Stimulated activated CD4-positive, alpha-beta T cell treated with anti-CD3 and anti-CD28 coated beads, Interleukin-4, amount 100 ng/mL, for 4 hours (primary cell): ENCODE results near the gene SPDYC.
A peak's percentile ranks its signal among the peaks of the same experiment; 100 is the strongest.

Source experiments
- DNase-seq, 2 experiments: peaks; one replicate each; pipeline ENCODE4 v3.0.0-alpha.2; 2020

The SPDYC gene

DNA sequence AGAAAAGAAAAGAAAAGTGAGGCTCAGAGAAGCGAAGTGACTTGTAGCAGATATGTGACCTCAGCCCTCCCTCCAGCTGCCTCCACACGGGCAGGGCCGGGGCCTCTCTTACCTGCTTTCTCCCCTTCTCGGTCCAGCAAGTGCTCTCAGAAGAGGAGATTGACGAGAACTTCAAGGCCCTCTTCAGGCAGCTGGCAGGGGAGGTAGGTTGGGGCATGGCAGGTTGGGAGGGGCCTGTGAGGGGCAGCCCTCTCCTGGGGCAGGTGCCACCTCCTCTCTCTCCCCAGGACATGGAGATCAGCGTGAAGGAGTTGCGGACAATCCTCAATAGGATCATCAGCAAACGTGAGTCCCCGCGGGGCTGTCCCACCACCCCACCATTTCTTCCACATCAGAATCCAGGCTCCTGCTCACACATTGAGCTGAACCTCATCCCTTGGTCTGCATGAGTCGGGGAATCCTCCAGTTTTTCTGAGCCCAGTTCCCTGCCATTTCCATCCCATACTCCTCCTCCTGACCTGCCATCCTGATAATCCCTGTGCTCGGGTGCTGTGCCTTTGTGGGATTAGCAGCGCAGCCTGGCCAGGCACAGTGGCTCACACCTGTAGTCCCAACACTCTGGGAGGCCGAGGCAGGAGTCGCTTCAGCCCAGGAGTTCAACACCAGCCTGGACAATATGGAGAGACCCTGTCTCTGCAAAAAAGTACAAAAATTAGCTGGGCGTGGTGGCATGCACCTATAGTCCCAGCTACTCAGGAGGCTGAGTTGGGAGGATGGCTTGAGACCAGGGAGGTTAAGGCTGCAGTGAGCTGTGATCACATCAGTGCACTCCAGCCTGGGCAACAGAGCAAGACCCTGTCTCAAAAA, 38.1 kb downstream of the SPDYC start:
- DNase-seq = no peak

DNA sequence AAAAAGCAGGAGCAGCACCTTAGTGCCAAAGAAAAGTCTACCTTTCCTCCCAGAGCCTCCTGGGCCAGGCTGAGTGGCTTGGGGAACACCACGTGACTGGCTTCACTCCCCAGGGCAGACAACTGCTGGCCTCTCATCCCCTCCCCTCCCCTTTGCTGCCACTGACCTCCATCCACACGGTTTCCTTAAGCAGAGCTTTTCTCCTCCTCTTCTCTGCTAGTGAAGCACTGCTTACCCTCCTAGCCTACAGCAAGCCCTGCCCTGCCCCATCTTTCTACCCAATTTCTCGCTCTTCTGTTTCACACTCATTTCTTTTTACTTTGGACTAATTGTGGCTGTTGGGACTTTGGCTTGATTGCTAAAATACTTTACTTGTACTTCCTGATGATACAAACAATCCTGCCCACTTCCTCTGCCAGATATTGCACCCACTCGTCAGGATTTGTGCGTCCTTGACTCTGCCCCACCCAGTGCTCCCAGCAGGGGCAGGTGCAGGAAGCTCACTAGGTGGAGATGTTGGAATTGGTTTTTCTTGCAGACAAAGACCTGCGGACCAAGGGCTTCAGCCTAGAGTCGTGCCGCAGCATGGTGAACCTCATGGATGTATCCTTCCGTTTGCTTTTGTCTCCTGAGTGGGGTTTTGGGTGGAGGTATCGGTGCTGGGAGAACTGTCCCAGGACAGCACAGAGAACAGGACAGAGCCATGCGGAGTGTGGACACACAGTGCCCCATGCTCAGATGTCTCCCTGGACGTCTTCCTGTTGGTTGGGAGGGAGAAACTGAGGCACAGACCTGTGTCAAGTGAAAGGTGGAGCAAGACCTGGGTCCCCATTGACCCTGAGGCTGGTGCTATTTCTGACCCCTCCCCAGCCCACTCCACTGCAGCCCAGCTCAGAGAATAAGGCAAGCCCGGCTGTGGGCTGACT, 39.0 kb downstream of the SPDYC start:
- DNase-seq = no peak

DNA sequence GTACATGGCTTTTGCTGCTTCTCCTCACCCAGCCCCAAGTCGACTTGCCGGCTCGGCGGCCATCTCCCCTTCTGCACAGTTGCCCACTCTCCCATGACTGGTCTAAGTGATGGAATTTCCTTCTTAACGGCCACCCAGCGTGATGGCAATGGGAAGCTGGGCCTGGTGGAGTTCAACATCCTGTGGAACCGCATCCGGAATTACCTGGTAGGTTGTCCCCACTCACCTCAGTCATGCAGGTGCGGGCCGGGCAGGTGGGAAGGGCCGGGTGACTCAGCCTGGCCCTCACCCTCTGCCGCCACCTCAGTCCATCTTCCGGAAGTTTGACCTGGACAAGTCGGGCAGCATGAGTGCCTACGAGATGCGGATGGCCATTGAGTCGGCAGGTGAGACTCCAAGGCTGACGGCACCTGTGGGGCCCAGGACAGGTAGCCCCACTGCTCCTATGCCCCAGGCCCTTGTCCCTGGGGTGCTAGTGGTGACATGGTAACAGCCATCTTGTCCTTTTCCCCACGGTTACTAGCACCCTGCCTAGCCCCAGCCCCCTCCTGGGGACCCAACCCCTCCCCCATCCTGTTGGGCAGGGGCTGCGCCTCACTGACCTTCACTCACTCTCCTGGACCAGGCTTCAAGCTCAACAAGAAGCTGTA, 39.8 kb downstream of the SPDYC start:
- DNase-seq = no peak

DNA sequence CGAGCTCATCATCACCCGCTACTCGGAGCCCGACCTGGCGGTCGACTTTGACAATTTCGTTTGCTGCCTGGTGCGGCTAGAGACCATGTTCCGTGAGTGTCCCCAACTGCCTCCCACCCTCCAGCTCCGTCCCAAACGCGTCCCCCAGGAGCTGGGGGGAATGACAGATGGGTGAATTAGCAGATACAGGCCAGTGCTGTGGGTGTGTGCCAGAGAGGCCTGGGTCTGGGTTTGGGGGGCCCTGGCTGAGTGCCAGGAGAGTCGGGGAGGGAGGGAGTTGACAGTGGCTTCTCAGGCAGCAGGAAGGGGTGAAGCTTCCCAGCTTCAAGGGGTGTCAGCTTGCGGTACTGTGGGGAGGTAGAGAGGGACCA, 40.3 kb downstream of the SPDYC start:
- DNase-seq = no peak

DNA sequence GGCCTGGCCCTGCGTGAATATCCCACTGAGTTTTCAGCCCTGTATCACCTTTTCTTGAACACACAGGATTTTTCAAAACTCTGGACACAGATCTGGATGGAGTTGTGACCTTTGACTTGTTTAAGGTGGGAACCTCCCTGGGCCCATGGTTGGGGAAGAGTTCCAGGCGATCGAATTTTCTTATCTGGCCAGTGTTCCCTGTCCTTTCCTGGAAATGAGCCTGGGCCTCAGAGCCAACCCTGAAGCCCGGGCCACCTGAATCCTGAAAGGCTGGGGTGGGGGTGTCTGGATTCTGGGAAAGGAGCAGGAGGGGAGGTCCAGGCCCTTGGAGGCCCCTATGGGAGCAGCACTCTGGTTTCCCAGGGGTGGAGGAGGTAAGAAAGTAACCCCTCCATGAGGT, 40.7 kb downstream of the SPDYC start:
- DNase-seq = no peak

DNA sequence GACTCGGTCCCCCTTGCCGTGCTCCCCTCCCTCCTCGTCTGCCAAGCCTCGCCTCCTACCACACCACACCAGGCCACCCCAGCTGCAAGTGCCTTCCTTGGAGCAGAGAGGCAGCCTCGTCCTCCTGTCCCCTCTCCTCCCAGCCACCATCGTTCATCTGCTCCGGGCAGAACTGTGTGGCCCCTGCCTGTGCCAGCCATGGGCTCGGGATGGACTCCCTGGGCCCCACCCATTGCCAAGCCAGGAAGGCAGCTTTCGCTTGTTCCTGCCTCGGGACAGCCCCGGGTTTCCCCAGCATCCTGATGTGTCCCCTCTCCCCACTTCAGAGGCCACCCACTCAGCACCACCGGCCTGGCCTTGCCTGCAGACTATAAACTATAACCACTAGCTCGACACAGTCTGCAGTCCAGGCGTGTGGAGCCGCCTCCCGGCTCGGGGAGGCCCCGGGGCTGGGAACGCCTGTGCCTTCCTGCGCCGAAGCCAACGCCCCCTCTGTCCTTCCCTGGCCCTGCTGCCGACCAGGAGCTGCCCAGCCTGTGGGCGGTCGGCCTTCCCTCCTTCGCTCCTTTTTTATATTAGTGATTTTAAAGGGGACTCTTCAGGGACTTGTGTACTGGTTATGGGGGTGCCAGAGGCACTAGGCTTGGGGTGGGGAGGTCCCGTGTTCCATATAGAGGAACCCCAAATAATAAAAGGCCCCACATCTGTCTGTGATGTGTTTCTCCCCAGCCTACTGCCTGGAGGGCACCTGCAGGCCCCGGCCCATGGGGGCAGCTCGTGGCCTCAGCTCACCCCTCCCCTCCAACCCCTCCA, 41.5 kb downstream of the SPDYC start:
- DNase-seq = no peak

DNA sequence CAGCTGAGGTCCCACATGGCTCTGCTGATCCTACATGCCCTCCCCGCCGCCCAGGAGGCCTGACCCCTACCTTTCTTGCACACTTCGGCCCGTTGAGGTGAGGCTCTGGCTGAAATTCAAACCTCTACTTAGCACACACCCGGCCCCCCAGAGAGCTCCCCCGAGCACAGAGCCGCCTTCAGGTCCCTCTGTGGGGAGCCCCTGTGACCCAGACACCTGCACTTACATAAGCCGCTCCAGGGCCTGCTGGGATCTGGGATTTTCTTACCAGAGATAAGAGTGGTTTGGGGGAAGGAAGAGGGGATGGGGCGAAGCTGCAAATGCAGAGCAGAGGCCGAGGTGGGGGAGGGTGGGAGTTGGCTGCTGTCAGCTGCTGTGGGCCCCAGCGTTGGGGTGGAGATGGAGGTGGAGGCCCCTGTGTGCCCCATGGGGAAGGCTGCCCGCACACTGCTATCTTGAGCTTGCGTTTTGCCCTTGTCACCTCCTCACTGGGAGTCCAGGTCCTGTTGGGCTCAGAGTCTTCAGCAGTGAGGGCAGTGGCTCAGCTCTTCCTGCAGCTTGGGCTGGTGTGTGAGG, 42.3 kb downstream of the SPDYC start:
- no peak for DNase-seq

DNA sequence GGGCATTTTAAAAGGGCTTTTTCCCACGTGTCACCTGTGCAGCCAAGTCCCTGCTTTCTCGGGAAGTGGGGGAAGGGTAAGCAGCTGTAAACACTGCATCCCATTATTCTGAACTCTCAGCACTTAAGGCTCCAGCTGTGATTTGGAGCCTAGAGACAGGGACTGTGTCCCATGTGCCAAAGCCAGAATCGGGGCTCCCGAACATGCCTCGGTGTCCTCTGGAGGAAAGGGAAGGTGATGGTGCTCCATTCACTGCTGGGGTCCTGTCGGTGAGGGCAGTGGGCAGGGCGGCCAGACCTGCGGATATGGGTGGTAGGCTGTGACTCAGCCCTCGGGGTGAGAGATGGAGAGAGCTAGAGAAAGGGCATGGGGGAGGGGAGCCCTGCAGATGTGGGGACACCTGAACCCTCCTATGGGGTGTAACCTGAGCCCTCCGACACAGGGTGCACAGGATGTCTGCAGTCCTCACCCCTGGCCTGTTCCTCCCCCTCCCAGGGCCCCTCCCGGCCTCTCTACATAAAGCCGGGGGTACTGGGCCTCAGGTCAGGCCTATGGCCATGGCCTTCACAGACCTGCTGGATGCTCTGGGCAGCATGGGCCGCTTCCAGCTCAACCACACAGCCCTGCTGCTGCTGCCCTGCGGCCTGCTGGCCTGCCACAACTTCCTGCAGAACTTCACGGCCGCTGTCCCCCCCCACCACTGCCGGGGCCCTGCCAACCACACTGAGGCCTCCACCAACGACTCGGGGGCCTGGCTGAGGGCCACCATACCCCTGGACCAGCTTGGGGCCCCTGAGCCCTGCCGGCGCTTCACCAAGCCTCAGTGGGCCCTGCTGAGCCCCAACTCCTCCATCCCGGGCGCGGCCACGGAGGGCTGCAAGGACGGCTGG, 43.5 kb downstream of the SPDYC start:
- DNase-seq = no peak

DNA sequence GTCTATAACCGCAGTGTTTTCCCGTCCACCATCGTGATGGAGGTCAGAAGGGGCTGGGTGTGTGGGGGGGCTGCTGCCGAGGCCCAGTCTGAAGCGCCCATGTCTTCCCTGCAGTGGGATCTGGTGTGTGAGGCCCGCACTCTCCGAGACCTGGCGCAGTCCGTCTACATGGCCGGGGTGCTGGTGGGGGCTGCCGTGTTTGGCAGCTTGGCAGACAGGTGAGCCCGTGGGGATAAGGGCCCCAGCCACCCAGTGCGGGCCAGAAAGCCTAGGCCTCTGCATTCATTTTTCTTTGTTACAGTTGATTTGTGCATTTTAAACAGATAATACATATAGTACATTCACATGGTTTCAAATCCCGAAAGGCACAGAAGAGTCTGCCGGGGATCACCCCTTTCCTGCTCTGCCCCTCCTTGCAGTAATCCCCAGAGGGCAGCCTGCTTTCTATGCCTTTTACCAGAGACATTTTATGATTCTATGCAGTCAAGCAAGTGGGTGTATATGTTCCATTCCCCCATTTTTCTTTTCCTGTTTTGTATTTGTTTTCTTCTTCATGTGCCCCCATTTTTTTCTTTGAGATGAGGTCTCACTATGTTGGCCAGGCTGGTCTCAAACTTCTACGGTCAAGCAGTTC, 44.3 kb downstream of the SPDYC start:
- no peak for DNase-seq

DNA sequence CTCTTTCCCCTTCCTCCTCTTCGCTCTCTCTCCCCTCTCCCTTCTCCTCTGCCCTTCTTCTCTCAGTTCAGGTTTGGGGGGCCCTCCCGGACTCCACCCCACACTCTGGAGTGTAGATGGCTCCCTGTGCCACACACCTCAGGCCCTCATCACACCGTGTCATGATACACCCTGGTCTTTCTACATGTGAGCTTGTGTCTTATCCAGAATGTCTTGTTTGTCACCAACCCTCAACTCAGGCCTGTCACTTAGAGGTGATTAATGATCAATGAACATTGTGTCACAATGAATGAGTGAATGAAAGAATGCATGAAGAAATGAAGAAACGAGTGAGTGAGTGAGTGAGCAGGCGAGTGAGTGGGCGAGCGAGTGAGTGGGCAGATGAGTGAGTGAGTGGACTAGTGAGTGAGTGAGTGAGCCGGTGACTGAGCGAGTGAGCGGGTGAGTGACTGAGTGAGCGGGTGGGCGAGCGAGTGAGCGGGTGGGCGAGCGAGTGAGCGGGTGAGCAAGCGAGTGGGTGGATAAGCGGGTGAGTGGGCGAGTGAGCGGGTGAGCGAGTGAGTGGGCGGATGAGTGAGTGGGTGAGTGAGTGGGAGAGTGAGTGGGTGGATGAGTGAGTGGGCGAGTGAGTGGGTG, 45.5 kb downstream of the SPDYC start:
- peak in 1 of 2 experiments; percentile 56 for DNase-seq

DNA sequence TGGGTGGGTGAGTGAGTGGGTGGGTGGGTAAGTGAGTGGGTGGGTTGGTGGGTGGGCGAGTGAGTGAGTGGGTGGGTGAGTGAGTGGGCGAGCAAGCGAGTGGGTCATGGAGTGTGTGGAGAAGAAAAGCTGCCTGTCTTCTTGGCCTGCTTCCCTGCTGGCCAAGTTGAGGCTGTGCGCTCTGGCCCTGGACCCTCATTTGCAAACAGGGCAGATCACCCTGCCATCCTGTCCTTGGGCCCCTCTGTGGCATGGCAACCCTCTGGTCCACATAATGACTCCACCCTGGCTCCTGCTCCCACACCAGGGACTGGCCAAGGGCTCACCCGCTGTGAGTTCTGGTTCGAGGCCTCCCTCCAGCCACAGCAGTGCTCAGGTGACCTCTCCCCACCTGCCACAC, 46.8 kb downstream of the SPDYC start:
- no peak for DNase-seq

DNA sequence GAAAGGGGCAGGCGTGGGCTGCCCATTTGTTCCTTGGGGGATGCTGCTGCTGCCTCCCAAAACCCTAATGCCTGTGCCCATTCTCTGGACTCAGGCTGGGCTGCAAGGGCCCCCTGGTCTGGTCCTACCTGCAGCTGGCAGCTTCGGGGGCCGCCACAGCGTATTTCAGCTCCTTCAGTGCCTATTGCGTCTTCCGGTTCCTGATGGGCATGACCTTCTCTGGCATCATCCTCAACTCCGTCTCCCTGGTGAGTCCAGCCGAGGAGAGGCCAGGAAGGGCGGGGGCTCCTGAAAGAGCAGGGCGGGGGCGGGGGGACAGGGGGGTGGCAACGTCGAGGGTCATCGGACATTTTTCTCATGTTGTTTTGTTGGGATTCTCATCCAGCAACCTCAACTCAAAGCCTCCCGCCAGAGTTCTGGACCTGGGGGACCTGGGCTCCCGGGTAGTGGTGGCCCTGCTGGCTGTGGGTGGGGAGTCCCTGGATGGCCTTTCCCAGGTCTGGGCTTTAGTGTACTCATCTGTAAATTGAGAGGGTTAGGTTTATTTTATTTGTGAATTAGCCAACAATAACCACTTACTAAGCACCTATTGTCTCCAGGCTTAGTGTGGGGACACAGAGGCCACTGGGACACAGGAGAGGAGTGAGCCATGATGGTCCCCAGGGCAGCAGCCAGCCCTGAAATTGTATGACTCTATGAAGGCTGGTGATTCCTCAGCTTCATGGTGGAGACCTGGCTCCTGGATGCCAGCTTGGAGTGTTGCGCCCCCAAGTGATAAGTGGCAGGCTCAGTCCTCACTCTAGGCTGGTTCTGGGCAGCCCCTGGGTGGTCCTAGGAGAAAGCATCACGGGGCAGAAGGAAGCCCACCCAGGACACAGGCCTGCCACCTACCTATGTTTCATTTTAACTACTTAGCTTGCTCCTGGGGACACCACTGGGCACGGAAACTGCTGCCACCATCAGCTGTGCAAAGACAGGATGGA, 47.7 kb downstream of the SPDYC start:
- no peak for DNase-seq

DNA sequence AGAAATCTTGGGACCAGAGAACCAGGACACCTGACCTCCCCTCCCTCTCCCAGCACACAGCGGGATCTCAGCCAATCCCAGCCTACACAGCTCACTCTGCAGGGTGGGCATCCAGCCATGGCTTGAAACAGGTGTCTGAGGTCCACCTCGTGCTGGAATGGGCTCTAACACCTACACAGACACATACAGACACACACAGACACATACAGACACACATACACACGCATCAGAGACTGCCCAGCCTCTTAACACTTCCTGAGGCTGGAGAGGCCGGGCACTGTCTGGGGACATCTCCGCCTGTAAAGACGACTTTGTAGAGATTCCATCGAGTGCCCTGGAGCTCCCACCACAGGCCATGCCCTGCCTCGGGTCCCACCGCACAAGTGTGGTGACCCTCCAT, 48.4 kb downstream of the SPDYC start:
- no peak for DNase-seq

DNA sequence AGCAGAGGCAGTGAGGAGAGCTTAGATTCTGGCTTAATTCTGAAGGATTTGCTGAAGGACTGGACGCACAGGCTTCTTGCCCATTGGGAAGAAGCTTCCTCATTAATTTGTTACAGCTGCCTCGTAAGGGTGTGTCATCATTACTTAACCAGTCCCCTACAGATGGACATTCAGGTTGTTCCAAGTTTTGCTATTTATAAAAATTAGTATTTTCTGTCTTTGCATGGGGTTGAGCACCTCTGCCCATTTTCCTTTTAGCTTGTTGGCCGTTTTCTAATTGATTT, 49.8 kb downstream of the SPDYC start:
- no peak for DNase-seq

DNA sequence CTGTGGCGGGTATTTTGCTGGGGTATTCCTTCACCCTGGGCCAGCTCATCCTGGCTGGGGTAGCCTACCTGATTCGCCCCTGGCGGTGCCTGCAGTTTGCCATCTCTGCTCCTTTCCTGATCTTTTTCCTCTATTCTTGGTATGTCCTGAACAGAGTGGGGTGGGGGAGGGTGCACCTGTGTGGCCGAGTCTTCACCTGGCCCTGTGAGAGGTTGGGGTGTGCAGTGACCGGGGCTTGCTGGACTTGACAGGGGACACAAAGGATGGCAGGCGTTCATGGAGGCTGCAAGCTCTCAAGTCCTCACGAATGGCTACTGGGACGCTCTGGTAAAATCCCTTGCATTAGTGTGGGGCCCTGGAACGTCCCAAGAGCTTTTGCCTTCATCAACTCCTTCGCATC, 51.0 kb downstream of the SPDYC start:
- no peak for DNase-seq
